ENCODE data around the gene TNNC1. TPM values are rescaled to one million over a fixed set of nuclear protein-coding genes. Genes with fewer than 3 reads are reported as not detected.
A peak's percentile ranks its signal among the peaks of the same experiment; 100 is the strongest.

TNNC1 gene
- total RNA-seq, 1 donor from 2014 or later, result 9.4 TPM

DNA sequence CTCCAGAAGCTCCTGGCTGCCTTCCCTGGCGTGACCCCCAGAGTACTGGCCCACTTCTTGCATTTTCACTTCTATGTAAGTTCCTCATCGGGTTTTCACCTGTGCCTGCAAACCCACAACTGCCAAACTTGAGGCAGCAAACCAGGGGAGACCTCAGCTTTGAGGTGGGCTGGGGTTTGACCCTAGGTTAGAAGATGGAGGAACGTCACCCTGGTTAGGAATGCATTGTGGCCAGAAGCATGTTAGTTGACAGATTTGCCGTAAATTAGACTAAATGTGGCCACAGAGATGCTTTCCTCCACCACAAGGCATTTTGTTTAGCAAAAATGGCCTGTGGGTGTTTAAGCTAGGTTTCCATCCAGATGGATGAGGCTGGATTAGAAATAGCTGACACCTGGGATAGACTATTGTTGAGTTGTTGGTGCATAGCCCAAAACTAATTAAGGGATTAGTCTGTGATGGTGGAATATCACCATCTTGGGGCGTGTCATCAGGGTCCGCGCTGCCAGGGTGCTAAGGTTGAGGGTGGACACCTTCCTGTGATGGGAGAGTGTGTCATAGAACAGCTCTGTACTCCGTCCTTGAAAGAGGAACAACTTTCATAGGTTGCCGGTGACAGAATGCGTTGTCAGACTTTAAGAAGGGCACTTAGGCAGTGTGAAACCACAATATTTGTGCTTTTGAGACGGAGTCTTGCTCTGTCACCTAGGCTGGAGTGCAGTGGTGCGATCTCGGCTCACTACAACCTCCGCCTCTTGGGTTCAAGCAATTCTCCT, 5.1 kb upstream of the TNNC1 start:
- no peak for DNase-seq (ENCODE audit: low spot score)

DNA sequence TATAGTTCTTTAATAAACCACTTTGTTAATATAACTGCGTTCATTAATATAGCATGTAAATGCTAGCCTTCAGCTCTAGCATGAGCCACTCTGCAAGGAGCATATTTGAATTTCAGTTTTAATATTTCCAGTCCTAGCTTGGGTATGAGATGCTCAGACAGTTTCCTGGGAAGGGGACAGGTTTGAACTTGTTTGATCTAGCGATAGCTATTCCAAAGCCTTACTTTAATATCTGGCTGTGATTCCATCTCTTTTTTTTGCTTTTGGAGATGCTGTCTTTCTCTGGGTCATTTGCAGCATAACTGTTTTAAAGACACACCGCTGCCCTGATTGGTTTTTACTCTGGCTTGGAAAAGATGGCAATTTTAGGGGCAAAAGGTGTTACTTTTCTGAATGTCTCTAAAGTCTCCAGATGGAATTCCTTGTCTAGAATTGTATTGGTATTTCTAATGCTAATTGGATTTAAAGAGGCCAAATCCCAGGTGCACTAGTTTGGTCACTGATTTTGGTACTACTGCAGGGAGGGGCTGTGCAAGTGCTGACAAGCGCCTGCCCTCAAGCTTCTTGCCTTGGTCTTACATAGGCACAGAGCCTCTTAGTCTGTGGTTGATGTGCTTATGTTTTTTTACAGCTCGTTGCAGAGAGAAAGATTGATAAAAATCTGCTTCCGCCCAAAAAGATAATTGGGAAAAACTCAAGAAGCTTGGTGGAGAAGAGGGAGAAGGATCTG, 4.4 kb upstream of the TNNC1 start:
- DNase-seq (ENCODE audit: low spot score), result no peak

DNA sequence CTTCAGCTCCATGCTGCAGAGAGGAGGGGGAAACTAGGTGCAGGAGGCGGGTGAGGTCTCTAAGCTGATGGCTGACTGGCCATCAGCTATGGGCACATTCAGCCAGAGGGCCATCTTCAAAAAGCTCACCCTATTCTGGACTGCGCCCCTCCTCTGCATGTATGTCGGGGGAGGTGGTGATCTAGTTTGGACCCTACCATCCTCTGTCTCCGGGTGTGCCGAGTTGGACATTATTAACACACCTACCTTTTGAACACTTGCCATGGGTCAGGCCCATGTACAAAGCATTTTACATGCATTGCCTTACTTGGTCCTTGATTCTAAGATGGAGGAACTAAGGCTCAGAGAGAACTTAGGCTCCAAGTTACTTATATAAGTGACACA, 3.0 kb upstream of the TNNC1 start:
- no peak for DNase-seq (ENCODE audit: low spot score)

DNA sequence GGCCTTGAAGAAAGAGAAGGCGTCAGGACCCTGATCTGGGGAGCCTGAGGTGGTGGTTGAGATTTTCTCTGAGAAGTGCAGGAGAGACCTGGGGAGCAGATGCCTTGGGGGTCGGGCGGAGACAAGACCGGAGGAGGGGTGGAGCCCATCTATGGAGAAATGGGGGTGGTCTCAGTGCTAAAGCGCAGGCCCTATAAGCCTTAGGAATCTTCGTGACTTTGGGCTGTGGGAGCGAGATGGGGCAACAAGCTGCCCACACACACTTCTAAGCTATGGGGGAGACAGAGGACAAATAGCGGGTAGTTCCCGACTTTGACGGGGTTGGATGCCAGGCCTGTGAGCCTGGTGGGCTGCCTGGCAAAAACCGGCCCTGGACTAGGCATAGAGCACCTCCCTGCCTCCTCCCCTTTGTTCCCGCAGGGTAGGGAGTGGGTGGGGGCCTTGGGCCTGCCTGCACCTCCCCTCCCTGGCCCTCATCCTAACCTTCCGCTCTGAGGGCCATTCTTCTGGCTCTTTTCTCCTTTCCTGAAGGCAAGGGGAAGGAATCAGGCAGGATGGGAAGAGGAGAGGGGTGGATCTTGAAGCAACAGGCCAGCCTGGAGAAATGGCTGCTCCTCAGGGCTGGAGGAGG, 2.4 kb upstream of the TNNC1 start:
- DNase-seq (ENCODE audit: low spot score), result no peak

DNA sequence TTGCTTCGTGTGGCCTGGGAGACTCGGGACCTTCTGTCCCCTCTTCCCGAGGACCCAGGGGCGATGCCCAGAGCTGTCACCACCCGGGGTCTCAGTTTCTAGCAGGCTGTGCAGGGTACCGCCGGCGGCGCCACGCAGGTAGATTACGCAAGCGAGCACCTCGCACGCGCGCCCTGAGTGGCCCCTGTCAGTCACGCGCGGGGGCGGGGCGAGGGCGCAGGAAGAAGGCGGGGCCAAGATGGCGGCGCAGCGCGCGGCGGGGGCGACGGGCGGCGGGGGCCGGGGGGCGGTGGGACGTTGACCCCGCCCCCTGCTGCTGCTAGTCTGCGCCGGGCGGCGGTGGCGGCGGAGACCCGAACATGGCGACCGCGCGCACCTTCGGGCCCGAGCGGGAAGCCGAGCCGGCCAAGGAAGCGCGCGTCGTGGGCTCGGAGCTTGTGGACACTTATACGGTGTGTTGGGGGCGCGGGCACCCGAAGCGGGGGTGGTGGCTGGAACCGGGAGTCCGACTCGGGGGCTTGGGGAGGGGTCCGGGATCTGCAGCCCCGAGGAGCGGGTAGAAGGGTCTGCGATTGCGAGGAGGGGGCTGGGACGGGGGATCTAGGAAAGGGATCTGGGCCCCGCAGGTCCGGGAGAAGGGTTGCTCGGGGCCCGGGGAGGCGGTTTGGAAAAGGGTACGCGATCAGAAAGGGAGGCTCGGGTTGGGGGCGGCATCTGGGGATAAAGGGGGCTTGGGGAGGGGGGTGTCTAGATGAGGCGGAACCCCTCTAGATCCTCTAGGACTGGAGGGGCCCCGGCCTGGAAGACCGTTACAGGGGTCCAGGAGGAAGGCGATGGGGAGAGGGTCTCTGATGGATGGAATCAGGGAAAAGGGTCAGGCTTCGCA, 1.7 kb upstream of the TNNC1 start, which contains the start of gene NISCH:
NISCH (plus strand) TSS at position 322 of the 886 bp plus-strand sequence; CDS start at position 360, 38 bp downstream.
- peak; percentile 92 for DNase-seq (ENCODE audit: low spot score)

DNA sequence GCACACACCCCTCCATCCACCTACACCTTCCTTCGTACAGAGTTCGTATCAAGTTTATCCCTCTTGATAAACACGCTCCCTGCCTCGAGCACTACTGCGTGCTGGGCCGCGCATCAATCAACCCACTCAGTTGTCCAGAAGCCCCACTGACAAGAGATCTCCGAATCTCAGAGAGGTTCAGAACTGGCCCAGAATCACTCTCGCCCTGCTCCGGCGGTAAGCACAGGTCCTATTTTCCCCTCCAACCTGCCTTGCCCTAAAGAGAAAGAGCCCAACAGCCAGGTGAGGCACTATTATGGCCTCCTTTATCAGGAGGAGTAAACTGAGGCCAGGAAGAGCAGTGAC, 1.1 kb upstream of the TNNC1 start:
- no peak for DNase-seq (ENCODE audit: low spot score)

DNA sequence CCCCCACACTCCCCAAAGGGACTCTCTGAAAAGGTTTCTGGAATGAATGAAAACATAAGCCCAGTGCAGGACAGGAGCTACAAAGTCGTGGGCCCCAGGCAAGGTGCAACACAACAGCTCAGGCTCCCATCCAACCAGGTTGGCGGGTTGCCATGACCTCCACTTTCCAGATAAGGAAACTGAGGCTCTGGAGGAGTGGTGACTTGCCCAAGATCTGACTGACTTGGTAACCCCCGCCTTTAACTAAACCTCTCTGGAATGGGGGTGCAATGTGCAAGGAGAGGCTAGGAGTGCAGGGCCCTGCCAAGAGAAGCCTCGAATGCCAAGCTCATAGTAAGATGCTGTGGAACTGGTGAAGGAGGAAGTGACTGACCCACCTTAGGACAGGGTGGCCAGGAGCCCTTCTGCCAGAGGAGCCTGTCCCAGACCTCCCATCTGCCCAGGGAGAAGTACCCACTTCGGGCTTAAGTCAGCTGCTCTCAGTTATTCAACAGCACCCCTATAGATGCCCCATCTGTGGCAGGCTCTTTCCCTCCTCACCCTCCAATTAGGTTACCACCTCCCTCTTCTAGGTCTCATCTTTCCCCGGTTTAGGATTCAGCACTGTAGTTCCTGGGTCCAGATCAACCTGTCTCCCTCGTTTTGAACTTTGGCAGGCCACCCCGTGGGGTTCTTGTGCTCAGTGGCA, 553 bp upstream of the TNNC1 start:
- DNase-seq (ENCODE audit: low spot score), result no peak

DNA sequence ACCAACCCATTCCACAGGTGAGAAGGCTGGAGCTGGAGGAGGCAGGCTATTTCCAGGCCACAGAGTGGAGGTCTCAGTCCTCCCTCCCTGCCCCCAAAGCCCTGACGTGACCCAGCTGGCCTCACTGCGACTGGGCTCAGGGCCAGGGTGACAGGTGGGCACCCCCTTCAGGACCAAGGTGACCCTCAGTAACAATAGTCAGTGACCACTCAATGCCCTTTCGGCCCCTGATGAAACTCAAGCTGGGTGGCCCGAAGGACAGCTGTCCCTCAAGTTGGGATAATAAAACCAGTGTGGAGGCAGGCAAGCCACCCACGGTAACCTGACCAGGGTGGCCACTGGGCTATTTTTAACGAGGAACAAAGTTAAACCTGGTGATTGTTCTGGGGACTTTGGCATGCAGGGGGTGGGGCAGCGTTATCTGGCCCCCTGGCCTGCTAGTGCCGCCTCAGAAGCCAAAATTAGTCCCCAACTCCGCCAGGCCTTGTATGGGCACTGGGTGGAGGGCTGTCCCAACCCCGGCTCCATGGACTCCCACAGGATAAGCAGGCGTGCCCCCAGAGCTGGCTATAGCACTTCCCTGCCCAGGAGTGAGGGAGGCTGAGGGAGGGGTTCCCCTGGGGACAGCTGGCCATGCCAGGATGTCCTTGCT, 1.1 kb downstream of the TNNC1 start:
- no peak for DNase-seq (ENCODE audit: low spot score)

DNA sequence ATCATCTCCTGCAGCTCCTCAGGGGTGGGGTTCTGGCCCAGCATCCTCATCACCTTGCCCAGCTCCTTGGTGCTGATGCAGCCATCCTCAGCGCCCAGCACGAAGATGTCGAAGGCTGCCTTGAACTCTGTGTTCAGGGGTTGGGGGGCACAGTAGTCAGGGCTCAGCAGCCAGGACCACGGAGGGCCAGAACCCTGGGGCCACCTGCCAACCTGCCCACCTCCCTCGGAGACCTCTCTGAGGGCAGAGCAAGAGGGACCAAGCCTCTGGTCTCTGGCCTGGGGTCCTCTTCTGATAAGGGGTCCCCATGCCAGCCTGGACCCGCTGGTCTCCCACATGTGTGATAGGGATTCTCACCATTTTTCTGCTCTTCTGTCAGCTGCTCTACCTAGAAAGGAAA, 1.7 kb downstream of the TNNC1 start:
- DNase-seq (ENCODE audit: low spot score), result no peak

DNA sequence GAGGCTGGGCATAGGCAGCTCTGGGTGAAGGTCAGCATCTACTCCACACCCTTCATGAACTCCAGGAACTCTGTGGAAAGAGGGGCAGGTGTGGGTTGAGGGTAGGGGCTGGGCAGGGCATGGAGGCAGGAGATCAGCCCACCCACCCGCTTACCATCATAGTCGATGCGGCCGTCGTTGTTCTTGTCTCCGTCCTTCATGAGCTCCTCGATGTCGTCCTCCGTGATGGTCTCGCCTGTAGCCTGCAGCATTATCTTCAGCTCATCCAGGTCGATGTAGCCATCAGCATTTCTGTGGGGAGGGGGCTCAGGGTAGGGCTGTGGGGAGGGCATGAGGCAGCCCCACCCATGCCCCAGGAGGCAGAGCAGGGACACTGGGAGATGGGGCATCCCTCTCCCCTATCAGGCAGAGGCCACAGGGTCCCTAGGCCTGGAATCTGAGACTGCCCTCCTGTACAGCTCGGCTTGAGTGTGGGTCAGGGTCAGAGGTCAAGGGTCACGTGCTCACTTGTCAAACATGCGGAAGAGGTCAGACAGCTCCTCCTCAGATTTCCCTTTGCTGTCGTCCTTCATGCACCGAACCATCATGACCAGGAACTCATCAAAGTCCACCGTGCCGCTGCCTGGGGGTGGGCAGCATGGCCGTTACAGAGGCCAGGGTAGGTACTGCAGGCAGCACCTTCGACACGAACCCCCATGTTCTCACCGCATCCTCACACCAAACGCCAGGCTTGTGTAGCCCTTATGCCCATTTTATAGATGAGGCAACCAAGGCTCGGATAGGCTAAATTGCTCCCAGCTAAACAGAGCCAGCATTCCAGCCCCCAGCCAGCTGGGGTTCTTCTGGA, 2.4 kb downstream of the TNNC1 start:
- no peak for DNase-seq (ENCODE audit: low spot score)

DNA sequence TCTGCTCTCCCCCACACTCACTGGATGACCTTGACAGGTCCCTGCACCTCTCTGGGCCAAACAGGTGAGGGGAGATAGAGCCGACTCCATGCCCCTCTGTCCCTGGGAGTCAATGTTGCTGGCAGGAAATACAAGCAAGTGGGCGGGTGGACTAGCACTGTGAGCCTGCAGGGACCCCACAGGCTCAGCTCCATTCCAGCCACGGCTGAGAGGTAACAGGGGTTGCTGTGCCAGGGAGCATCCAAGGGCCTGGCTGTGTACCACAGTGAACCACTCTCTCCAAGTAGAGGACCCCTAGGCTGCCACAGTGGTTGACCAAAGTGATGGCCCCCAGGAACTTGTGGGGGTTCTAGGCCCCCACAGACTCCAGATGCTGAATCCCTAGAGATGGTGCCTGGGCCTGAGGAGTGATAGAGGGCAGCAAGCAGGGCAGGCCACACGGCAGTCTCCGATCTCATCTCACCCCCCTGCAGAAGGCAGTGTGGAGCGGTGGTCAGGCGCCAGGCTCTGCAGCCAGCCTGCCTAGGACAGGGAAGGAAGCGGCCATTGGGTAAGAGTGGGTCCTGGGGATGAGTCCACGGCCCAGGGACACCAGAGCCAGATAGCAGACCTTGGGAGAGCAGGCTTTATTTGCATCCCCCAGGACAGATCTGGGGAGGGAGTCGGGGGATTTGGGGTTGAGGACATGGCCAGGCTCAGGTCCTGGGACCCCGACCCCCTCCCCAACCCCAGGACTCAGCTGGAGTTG, 3.2 kb downstream of the TNNC1 start:
- DNase-seq (ENCODE audit: low spot score), result no peak

DNA sequence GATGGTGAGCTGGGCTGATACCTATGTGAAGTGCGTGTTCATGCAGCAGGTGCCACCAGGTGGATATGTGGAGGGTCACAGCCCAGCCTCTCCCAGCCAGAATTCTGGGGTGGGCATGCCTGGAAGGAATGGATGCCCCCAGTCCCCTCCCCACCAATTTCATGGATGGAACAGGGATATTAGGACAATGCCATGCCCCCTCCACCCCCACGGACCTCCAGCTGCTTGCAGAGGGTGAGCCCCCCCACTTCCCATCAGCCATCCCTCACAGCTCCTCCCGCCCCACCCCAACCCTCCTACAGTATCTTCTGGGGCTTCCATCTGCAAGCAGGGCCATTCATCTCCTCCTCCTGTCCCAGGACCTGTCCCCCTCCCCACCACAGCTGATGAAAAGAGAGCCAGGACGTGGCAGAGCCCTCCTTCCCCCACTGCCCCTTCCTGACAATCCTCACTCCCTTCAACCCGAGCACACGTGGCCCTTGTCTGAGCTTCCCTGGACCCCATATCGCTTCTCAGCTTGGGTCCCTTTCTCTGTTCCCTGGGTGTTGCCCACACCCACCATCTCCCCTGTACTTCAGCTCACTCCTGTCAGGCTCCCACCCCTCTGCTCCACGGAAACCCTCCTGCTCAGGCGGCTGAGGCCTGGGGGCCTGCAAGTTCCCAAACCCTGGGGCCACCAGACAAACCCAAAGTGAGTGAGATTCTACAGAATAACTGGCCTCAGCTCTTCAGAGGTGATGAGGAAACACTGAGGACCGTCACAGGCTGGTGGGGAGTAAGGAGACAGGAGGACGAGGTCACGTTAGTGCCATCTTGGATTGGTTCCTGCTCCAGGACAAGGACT, 6.1 kb downstream of the TNNC1 start:
- DNase-seq (ENCODE audit: low spot score), result no peak

DNA sequence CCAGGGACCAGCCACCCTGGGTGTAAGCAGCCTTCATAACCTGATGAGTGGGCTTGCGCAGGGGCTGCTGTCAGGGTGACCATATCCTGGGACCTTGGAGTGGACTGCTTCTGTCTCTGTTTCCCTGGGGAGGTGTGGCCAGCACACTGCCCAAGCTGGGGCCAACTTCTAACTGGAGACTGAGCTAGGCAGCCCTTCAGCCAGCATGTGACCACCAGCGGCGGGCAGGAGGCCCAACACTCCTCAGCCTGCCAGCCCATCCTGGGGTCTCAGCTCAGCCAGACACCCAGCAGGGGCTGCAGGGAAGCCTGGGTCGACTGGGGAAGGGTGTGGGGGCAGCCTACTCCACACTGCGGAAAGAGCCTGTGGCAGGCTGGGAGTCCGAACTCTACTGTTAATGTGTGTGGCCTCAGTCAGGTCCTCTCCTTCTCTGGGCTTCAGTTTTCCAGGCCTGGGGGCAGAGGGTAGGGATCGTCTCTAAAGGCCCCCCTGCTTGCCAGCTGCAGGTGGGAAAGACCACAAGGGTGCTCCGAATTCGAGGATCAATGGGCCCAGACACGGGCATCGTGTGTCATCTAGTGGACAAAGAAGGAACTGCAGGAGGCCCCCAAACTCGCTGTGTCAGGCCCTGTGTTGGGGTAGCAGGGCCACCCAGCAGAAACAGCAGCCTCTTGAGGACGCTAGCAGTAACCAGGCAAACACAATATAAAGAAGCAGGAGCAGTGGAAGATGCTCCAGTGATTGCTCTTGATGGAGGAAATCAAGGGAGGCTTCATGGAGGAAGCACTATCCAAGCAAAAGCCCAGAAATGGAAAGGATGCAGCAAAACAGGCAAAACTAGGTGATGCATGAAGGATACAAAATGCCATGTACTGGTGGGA, 7.0 kb downstream of the TNNC1 start:
- DNase-seq (ENCODE audit: low spot score), result no peak

DNA sequence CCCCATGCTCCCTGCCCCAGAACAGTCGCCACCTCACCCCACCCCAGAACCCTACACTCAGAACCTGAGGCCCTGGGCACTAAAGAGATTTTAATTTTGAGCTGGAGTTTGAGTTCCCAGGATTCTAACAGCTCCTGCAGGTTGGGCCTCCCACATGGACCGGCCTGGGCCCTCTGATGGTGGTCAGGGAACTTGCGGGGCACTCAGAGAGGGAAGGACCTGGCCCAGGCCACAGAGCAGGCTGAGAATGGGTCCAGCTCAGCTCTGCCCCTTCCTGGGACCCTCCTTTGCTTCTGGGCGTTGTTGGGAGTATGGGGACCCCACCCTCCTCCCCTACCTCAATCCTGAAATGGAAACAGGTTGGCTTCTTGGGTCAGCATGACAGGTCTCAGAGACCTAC, 7.8 kb downstream of the TNNC1 start:
- DNase-seq (ENCODE audit: low spot score), result no peak

DNA sequence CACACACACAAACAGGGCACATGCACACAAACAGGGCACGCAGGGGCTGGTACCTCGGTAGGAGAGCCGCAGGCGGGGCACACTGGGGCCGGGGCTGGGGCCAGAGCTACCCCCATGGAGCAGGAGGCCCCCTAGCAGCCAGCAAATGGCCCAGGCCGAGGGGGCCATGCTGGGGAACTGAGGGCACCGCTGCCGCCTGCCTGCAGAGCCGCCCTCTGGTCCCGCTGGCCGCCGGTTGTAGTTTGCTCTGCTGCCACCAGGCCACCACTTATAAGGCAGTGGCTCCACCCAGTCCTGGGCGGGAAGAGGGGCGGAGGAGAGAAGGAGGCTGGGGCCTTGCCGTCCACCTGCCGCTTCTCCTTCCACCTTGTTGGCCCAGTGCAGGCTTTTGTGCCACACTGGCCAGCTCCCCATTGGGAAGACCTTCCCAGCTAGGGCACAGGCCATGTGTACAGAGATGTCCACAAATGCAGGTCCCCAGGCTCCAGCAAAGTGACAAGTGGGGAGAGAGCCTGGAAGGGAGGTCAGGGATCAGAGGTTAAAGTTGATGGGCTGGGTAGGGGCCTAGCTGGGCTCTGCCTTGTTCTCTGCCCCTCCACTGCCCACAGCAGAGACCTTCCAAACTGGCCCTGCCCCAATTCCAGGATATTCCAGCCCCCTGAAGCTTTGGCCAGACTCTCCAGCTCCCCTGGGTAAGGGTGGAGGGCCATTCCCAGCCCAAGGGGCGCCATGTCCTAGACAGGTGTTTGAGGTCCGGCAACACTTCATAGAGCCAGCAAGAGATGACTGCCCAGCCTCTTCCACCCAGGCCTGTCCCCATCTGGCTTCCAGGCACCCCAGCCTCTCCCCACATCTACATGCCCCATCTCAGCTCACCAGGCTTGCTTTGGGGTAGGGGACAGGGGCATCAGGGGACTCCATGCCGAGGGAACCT, 8.7 kb downstream of the TNNC1 start, which contains the start of gene SEMA3G:
SEMA3G (minus strand) TSS at position 244 of the 934 bp plus-strand sequence; CDS start at position 168, 76 bp downstream.
- DNase-seq (ENCODE audit: low spot score), result peak; percentile 77
